ENCODE data around the gene TCF3. TPM values are rescaled to one million over a fixed set of nuclear protein-coding genes. Genes with fewer than 3 reads are reported as not detected.

The TCF3 gene
- total RNA-seq, 5 donors from 2014 or later (not counting 1 experiment from before 2014, with no cell fraction given): 63.3 to 107 (median 94.6) TPM

DNA sequence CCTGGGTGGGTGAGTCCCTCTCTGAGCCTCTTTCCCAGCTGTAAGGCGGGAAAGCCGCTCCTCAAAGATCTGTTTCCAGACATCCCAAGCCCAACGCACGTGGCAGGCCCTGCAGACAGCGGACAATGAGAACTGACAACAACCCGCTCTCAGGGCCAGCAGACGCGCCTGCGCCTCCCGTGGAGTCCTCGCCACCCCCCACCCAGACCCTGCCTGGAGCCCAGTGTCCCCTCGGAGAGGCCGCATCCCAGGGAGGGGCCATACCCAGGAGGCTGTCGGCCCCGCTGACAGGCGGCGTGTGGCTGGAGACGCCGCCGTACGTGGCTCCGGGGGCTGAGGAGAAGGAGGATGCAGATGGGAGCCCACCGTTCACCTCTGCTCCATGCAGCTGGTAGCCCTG, 30.8 kb downstream of the TCF3 start:
- WGBS (ENCODE audit: insufficient coverage): 96% methylated on average over 17 of the region's 23 CpGs
- no peaks in the 10 kb centered on the region for H3K27me3 Mint-ChIP-seq

DNA sequence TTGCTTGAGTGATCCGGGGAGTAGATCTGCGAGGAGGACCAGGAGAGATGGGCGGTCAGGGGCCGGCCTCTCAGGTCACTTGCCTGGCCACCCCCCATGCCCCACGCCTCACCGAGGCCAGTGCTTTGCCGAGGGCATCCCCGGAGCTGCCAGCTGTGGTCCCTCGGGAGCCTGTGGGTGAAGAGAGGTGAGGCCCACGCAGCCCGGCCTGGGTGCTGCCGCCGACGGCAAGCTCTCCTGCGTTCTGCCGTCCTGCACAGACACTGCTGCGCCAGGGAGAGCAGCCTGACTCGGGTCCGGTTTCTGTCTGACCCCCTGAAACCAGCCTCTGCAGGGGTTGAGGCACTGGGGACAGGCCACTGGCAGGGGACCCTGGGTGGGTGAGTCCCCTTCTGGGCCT, 31.4 kb downstream of the TCF3 start:
- H3K36me3 Mint-ChIP-seq: peaks cover 27% of the 10 kb centered on the region
- no peak for ATAC-seq (replicated peaks in 1 of 4)
- Histone ChIP-seq H3K4me3 (ENCODE audit: control insufficient read depth in 1 of 2, extremely low read depth in 1 of 2, low read length in 1 of 2) (no peak overlapping the region), H3K4me1 (ENCODE audit: control insufficient read depth in 1 of 2, extremely low read depth in 1 of 2, insufficient read depth in 2 of 2, low read length in 2 of 2) (peaks cover 3 to 12% of the 10 kb centered on the region in 2 experiments), H3K36me3 (ENCODE audit: control insufficient read depth in 2 of 2, extremely low read depth in 1 of 2, insufficient read depth in 1 of 2, low read length in 1 of 2) (peaks cover 13 to 44% of the 10 kb centered on the region in 2 donors), H3K27ac (ENCODE audit: low read length) (no peak overlapping the region), H3K27me3 (replicated peaks in 1 of 2; ENCODE audit: control insufficient read depth in 2 of 2, extremely low read depth in 1 of 2, insufficient read depth in 2 of 2, low read length in 1 of 2) (no peaks in the 10 kb centered on the region), H3K9me3 (no peaks in the 10 kb centered on the region)
- WGBS (ENCODE audit: insufficient coverage): 94% methylated on average over 13 of the region's 19 CpGs
- ChIA-PET CTCF (no interaction called here), POLR2A (no interaction called here)
- H3K4me3 Mint-ChIP-seq: no peak overlapping the region
- H3K9me3 Mint-ChIP-seq: no peaks in the 10 kb centered on the region
- no peak overlapping the region for H3K27ac Mint-ChIP-seq
- DNase-seq: no peak
- peaks cover 18 to 22% (median 21%) of the 10 kb centered on the region in 3 donors for H3K4me1 Mint-ChIP-seq
- H3K27me3 Mint-ChIP-seq: no peaks in the 10 kb centered on the region

More for the DNA sequence above, 30.8 kb downstream of the TCF3 start:
- Mint-ChIP-seq H3K4me1 (peaks cover 16 to 20% (median 18%) of the 10 kb centered on the region in 3 donors), H3K36me3 (peaks cover 25% of the 10 kb centered on the region), H3K4me3 (no peak overlapping the region), H3K9me3 (no peaks in the 10 kb centered on the region), H3K27ac (no peak overlapping the region)
- Histone ChIP-seq H3K4me3 (ENCODE audit: control insufficient read depth in 1 of 2, extremely low read depth in 1 of 2, low read length in 1 of 2) (no peak overlapping the region), H3K27ac (ENCODE audit: low read length) (no peak overlapping the region), H3K4me1 (ENCODE audit: control insufficient read depth in 1 of 2, extremely low read depth in 1 of 2, insufficient read depth in 2 of 2, low read length in 2 of 2) (peaks cover 3 to 12% of the 10 kb centered on the region in 2 experiments), H3K9me3 (no peaks in the 10 kb centered on the region), H3K27me3 (replicated peaks in 1 of 2; ENCODE audit: control insufficient read depth in 2 of 2, extremely low read depth in 1 of 2, insufficient read depth in 2 of 2, low read length in 1 of 2) (no peaks in the 10 kb centered on the region), H3K36me3 (ENCODE audit: control insufficient read depth in 2 of 2, extremely low read depth in 1 of 2, insufficient read depth in 1 of 2, low read length in 1 of 2) (peaks cover 11 to 44% of the 10 kb centered on the region in 2 donors)
- ChIA-PET POLR2A (no interaction called here), CTCF (no interaction called here)
- ATAC-seq (replicated peaks in 1 of 4): no peak
- no peak for DNase-seq

DNA sequence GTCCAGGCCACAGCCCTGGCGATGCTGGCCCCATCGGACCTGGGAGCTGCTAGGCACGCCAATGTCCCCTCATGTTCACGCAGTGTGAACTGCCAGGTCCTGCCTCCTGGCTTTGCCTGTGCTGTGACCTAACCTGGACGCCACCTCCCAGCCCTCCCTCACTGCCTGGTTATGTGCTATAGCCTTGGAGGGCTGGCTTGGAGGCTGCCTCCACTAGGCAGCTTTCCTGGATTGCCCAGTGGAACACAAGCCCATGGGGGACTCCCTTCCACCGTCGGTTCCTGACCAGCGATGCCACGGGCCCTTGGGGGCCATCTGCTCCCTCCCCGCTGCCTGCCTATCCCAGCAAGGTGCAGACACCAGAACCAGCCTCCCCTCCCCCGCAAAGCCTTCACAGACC, 31.9 kb downstream of the TCF3 start:
- ATAC-seq (replicated peaks in 1 of 4): no peak
- Mint-ChIP-seq H3K9me3 (no peaks in the 10 kb centered on the region), H3K27me3 (no peaks in the 10 kb centered on the region), H3K4me3 (no peak overlapping the region), H3K4me1 (peaks cover 18 to 22% (median 21%) of the 10 kb centered on the region in 3 donors), H3K27ac (no peak overlapping the region), H3K36me3 (peaks cover 29% of the 10 kb centered on the region)
- Histone ChIP-seq H3K4me1 (ENCODE audit: control insufficient read depth in 1 of 2, extremely low read depth in 1 of 2, insufficient read depth in 2 of 2, low read length in 2 of 2) (peaks cover 3 to 12% of the 10 kb centered on the region in 2 experiments), H3K27ac (ENCODE audit: low read length) (no peak overlapping the region), H3K27me3 (replicated peaks in 1 of 2; ENCODE audit: control insufficient read depth in 2 of 2, extremely low read depth in 1 of 2, insufficient read depth in 2 of 2, low read length in 1 of 2) (no peaks in the 10 kb centered on the region), H3K36me3 (ENCODE audit: control insufficient read depth in 2 of 2, extremely low read depth in 1 of 2, insufficient read depth in 1 of 2, low read length in 1 of 2) (peaks cover 12 to 43% of the 10 kb centered on the region in 2 donors), H3K9me3 (no peaks in the 10 kb centered on the region), H3K4me3 (ENCODE audit: control insufficient read depth in 1 of 2, extremely low read depth in 1 of 2, low read length in 1 of 2) (no peak overlapping the region)
- 94% methylated on average over 5 of the region's 11 CpGs for WGBS (ENCODE audit: insufficient coverage)
- ChIA-PET POLR2A (no interaction called here), CTCF (no interaction called here)
- no peak for DNase-seq

DNA sequence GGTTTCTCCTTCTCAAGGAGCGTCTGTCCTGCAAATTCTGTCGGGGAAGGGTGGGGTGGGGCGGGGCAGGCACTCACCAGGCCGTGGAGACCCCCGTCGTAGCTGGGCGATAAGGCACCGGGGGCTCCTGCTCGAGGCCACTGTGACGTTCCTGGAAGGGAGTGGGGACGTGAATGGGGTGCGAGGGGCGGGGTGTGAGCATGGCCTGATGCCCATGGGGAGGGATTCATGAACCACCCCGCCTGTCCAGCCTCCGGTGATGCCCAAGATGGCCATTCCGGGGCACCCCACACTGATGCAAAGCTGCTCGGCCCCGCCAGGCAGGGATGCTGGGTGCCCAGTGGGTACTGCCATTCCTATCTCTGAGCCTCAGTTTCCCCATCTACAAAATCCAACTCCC, 32.7 kb downstream of the TCF3 start:
- DNase-seq (no peak), ATAC-seq (replicated peaks in 1 of 4) (no peak)
- Histone ChIP-seq H3K4me1 (ENCODE audit: control insufficient read depth in 1 of 2, extremely low read depth in 1 of 2, insufficient read depth in 2 of 2, low read length in 2 of 2) (peaks cover 3 to 12% of the 10 kb centered on the region in 2 experiments), H3K27ac (ENCODE audit: low read length) (no peak overlapping the region), H3K9me3 (no peaks in the 10 kb centered on the region), H3K27me3 (replicated peaks in 1 of 2; ENCODE audit: control insufficient read depth in 2 of 2, extremely low read depth in 1 of 2, insufficient read depth in 2 of 2, low read length in 1 of 2) (no peaks in the 10 kb centered on the region), H3K36me3 (ENCODE audit: control insufficient read depth in 2 of 2, extremely low read depth in 1 of 2, insufficient read depth in 1 of 2, low read length in 1 of 2) (peaks cover 19 to 45% of the 10 kb centered on the region in 2 donors), H3K4me3 (ENCODE audit: control insufficient read depth in 1 of 2, extremely low read depth in 1 of 2, low read length in 1 of 2) (no peak overlapping the region)
- no peak overlapping the region for H3K27ac Mint-ChIP-seq
- H3K27me3 Mint-ChIP-seq: no peaks in the 10 kb centered on the region
- no peaks in the 10 kb centered on the region for H3K9me3 Mint-ChIP-seq
- POLR2A ChIA-PET: interaction anchor here in 1 of 2 donors (0.5 kb wide), 1 partner anchor 38 kb away, joined by 5 read pairs; no protein-coding TSS in a partner anchor
- peaks cover 33% of the 10 kb centered on the region for H3K36me3 Mint-ChIP-seq
- CTCF ChIA-PET: no interaction called here
- WGBS (ENCODE audit: insufficient coverage): 97% methylated on average over 6 of the region's 18 CpGs
- peaks cover 20 to 21% (median 21%) of the 10 kb centered on the region in 3 donors for H3K4me1 Mint-ChIP-seq
- H3K4me3 Mint-ChIP-seq: no peak overlapping the region

DNA sequence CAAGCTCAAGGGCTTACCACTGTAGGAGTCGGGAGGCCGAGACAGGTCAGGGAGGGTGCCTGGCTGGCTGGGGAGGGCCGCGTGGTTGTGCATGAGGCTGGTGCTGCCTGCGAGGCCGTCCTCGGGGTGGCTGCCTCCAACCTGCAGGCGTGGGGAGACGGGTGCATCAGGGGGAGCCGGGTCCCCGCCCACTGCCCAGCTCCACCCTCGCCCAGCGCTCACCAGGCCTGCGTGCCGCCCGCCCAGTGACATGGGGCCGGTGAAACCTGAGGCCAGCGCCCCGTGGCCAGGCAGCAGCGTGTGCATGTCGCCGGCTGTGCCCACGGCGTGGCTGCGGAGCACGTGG, 33.3 kb downstream of the TCF3 start:
- POLR2A ChIA-PET: no interaction called here
- no peak for ATAC-seq (replicated peaks in 1 of 4)
- H3K36me3 ChIP-seq (ENCODE audit: control insufficient read depth in 2 of 2, extremely low read depth in 1 of 2, insufficient read depth in 1 of 2, low read length in 1 of 2): peaks cover 26 to 50% of the 10 kb centered on the region in 2 donors

DNA sequence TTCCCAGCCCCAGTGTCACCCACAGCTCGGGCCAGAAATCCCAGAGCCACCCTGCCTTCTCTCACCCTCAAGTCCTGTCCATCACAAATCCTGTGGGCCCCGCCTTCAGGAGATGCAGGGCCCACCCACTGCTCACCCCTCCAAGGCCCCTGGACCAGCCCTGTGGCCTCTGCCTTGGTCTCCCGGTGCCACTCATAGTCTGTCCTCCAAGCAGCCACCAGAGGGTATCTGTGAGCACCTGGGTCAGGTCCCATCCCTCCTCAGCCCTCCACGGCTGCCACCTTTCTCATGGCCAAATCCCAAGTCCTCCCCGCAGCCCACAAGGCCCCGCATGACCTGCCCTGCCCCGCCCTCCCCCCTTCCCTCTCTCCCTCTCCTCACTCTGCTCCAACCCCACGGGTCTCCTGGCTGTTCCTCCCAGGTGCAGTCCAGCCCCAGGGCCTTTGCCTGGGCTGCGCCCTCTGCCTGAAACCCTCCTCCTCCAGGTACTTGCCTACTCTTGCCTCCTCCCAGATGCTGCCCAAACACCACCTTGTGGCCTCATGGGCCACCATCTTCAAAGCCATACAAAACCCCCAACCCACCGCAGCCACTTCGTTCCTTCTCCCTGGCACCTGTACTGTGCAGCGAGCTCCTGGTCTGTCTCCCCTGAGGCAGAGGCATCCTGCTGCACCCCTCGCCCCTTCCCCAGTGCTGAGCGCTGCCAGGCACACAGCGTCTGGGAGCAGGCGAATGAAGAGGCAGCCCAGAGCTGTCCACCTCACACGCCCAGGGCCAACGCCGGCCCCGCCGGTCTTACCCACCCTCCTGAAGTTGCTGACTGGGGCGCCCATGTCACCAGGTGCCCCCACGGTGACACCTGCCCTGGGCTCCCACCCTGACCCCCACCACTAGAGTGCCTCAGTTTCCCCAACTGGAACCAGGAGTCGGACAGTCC, 34.0 kb downstream of the TCF3 start:
- Histone ChIP-seq H3K27me3 (replicated peaks in 1 of 2; ENCODE audit: control insufficient read depth in 2 of 2, extremely low read depth in 1 of 2, insufficient read depth in 2 of 2, low read length in 1 of 2) (no peaks in the 10 kb centered on the region), H3K9me3 (no peaks in the 10 kb centered on the region), H3K36me3 (ENCODE audit: control insufficient read depth in 2 of 2, extremely low read depth in 1 of 2, insufficient read depth in 1 of 2, low read length in 1 of 2) (peaks cover 31 to 56% of the 10 kb centered on the region in 2 donors), H3K4me3 (ENCODE audit: control insufficient read depth in 1 of 2, extremely low read depth in 1 of 2, low read length in 1 of 2) (no peak overlapping the region), H3K27ac (ENCODE audit: low read length) (no peak overlapping the region), H3K4me1 (ENCODE audit: control insufficient read depth in 1 of 2, extremely low read depth in 1 of 2, insufficient read depth in 2 of 2, low read length in 2 of 2) (peaks cover 3 to 12% of the 10 kb centered on the region in 2 experiments)
- ChIA-PET CTCF (no interaction called here), POLR2A (no interaction called here)
- peaks cover 19 to 21% (median 20%) of the 10 kb centered on the region in 3 donors for H3K4me1 Mint-ChIP-seq
- ATAC-seq (replicated peaks in 1 of 4) (peak; percentile 53 to 69 (median 64)), DNase-seq (peak in 4 of 35 experiments; percentile 15 to 37 (median 19))
- no peaks in the 10 kb centered on the region for H3K27me3 Mint-ChIP-seq
- peak overlapping the region; percentile 28 to 56 for H3K27ac Mint-ChIP-seq
- no peaks in the 10 kb centered on the region for H3K9me3 Mint-ChIP-seq
- H3K36me3 Mint-ChIP-seq: peaks cover 29% of the 10 kb centered on the region
- 87% methylated on average over 24 of the region's 24 CpGs for WGBS (ENCODE audit: insufficient coverage)
- no peak overlapping the region for H3K4me3 Mint-ChIP-seq

More for the DNA sequence above, 33.3 kb downstream of the TCF3 start:
- peaks cover 19 to 21% (median 20%) of the 10 kb centered on the region in 3 donors for H3K4me1 Mint-ChIP-seq
- Histone ChIP-seq H3K27ac (ENCODE audit: low read length) (no peak overlapping the region), H3K4me1 (ENCODE audit: control insufficient read depth in 1 of 2, extremely low read depth in 1 of 2, insufficient read depth in 2 of 2, low read length in 2 of 2) (peaks cover 3 to 12% of the 10 kb centered on the region in 2 experiments), H3K9me3 (no peaks in the 10 kb centered on the region), H3K4me3 (ENCODE audit: control insufficient read depth in 1 of 2, extremely low read depth in 1 of 2, low read length in 1 of 2) (no peak overlapping the region), H3K27me3 (replicated peaks in 1 of 2; ENCODE audit: control insufficient read depth in 2 of 2, extremely low read depth in 1 of 2, insufficient read depth in 2 of 2, low read length in 1 of 2) (no peaks in the 10 kb centered on the region)
- H3K27me3 Mint-ChIP-seq: no peaks in the 10 kb centered on the region
- WGBS (ENCODE audit: insufficient coverage): 96% methylated on average over 23 of the region's 26 CpGs
- H3K27ac Mint-ChIP-seq: no peak overlapping the region
- no peaks in the 10 kb centered on the region for H3K9me3 Mint-ChIP-seq
- no peak overlapping the region for H3K4me3 Mint-ChIP-seq
- no peak for DNase-seq
- CTCF ChIA-PET: no interaction called here
- peaks cover 28% of the 10 kb centered on the region for H3K36me3 Mint-ChIP-seq
